ENCODE results near the gene EBF4. TPM values are rescaled to one million over a fixed set of nuclear protein-coding genes. Genes with fewer than 3 reads are reported as not detected.

The EBF4 gene
- total RNA-seq, 1 donor from 2014 or later: 17.9 TPM

DNA sequence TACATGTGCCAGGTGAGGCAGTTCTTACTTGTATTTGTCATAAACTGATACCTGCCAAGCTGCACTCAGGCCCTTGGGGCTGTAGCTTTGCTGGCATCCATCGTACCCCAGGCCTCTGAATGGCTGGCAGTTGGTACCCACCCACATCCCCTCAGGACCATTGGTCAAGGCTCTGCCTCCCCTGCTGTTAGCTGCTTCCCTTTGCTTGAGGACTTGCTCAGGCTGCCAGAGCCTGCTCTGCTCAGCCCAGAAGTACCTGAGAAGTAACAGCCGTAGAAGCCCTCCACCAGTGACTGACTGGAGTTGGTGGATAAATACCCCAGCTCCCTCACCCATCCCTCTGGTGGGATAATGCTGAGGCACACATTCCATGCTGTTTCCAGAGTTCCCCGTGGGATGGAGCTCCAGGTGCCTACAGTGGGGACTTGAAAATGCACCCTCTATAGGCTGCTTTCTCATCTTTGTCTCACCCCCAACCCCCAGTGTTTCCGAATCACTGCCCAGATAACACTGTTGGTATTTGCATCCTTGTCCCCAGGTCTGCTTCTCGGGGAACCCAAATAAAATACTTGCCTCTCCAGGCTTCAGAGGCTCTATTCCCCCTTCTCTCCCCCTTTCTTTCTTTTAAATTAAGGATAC, 7.3 kb downstream of the EBF4 start:
- Mint-ChIP-seq H3K36me3 (no peaks in the 10 kb centered on the region), H3K9me3 (no peaks in the 10 kb centered on the region), H3K4me3 (no peak overlapping the region), H3K4me1 (ENCODE audit: unreplicated experiment) (peaks cover 6% of the 10 kb centered on the region), H3K27me3 (peaks cover 59% of the 10 kb centered on the region), H3K27ac (no peak overlapping the region)
- TF ChIP-seq, protein P1, sequence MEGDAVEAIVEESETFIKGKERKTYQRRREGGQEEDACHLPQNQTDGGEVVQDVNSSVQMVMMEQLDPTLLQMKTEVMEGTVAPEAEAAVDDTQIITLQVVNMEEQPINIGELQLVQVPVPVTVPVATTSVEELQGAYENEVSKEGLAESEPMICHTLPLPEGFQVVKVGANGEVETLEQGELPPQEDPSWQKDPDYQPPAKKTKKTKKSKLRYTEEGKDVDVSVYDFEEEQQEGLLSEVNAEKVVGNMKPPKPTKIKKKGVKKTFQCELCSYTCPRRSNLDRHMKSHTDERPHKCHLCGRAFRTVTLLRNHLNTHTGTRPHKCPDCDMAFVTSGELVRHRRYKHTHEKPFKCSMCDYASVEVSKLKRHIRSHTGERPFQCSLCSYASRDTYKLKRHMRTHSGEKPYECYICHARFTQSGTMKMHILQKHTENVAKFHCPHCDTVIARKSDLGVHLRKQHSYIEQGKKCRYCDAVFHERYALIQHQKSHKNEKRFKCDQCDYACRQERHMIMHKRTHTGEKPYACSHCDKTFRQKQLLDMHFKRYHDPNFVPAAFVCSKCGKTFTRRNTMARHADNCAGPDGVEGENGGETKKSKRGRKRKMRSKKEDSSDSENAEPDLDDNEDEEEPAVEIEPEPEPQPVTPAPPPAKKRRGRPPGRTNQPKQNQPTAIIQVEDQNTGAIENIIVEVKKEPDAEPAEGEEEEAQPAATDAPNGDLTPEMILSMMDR (conservative IDR thresholded peaks at IDR 0.05): no peak
- DNase-seq (ENCODE audit: extremely low spot score, unreplicated experiment): peak; percentile 51

DNA sequence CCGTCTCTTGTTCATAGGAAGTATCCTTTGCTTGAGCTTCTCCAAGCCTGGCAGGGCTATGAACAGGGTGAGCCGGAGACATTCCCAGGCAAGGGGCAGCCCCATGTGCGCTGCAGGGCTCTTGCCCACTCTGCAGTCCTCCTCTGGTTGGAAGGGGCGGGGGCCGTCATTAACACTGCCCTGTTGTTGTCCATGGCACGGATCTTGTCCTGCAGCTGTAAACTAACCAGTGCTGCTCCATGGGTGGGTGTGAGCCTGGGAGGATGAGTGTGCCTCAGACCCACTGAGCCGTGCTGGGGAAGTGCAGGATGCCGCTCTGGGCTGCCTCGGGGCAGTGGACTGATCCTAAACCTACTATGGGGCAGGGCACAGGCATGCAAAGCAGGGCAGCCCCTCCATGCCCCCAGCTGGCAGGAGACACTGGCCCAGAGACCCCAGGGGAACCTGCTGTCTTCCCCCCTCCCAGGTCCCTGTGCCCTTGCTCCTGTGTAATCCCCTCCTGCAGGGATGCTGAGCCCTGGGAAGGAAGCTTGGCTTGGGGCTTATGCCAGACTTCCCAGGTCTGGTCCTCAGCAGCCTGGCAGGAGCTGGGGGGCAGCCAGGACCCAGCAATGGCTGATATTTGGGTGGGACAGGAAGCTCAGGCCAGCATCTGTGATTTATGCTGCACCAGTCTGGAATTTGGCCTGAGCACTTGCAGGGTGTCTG, 8.5 kb downstream of the EBF4 start:
- no peak for DNase-seq (ENCODE audit: extremely low spot score, unreplicated experiment)
- Mint-ChIP-seq H3K4me3 (no peak overlapping the region), H3K9me3 (no peaks in the 10 kb centered on the region), H3K27me3 (peaks cover 48% of the 10 kb centered on the region), H3K27ac (no peak overlapping the region), H3K36me3 (no peaks in the 10 kb centered on the region), H3K4me1 (ENCODE audit: unreplicated experiment) (no peaks in the 10 kb centered on the region)
- TF ChIP-seq, protein P1 (conservative IDR thresholded peaks at IDR 0.05): no peak

DNA sequence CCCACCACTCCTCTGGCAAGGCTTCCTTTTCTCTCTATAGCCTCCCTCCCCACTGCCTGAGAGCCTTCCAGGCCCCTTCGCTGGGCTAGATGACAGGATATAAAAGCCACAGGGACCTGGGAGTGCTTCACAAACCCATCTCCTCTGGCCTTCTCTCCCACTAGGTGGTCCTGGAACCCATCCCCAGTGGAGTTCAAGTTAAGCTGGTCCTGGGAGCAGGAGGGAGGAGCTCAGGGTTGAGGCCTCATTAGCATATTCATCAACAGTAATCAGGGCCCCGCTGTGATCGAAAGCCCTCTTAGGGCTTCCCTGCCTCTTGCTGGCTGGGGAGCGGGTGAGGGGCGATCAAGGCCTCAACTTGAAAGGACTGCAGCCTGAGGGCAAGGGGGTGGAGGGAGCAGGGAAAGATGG, 9.1 kb downstream of the EBF4 start:
- H3K9me3 Mint-ChIP-seq: no peaks in the 10 kb centered on the region
- no peak overlapping the region for H3K27ac Mint-ChIP-seq
- no peaks in the 10 kb centered on the region for H3K4me1 Mint-ChIP-seq (ENCODE audit: unreplicated experiment)
- peaks cover 45% of the 10 kb centered on the region for H3K27me3 Mint-ChIP-seq
- TF ChIP-seq, protein P1 (conservative IDR thresholded peaks at IDR 0.05): no peak
- no peak overlapping the region for H3K4me3 Mint-ChIP-seq
- no peaks in the 10 kb centered on the region for H3K36me3 Mint-ChIP-seq
- no peak for DNase-seq (ENCODE audit: extremely low spot score, unreplicated experiment)

DNA sequence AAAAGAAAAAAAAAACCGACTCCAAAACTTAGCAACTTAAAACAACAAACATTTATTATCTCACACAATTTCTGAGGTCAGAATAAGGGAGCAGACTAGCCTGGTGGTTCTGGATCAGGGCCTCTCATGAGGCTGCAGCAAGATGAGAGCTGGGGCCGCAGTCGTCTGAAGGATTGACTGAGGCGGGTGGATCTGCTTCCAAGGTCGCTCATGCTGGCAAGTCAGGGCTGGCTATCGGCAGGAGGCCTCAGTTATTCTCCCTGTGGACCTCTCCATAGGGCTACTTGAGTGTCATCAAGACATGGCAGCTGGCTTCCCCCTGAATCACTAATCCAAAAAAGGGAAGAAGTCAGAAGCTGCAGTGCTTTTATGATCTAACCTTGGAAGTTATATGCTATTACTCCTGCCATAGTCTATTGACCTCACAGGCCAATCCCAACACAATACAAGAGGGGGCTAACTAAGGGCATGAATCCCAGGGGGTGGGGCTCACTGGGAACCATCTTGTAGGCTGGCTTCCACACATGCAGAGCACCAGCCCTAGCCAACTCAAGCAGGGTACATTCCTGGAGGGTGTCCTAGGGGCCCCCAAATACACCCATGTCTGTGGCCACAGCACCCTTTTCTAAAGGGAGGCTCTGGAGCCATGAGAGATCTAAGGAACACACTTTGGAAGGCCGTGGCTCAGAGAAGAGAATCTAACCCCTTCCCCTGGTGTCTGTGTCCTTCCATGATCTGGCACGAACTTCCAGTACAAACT, 11.3 kb downstream of the EBF4 start:
- no peak overlapping the region for H3K4me3 Mint-ChIP-seq

DNA sequence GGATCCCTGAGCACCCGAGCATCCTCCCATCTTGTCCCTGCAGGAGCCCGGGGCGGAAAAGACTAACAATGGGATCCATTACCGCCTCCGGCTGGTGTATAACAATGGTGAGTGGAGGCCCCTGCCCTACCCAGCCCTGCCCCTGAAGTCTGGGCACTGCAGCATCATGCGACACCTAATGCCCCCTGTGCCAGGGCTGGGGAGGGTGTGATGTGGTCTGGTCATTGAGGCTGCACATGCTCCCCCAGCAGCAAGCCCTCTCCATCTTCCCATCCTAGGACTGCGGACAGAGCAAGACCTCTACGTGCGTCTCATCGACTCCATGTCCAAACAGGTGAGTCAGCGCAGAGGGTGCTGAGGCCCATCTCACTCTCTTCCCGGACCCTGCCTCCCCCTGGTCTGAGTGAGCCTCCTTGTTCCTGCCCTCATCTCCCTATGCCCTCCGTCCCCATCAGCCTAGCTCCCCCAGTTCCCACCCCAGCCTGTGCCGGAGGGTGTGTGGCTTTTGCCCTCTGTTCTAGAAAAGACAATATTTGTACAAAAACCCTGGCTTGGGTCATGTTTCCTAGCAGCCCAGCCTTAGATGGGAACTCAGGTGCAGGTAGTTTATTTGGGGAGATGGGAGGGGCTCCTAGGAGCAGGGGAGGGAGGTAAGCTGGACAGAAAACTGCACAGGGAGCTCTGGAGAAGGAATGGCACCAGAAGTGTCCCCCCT, 13.5 kb downstream of the EBF4 start:
- TF ChIP-seq, protein P1 (conservative IDR thresholded peaks at IDR 0.05): no peak
- no peak overlapping the region for H3K27ac Mint-ChIP-seq
- H3K27me3 Mint-ChIP-seq: peaks cover 28% of the 10 kb centered on the region
- H3K36me3 Mint-ChIP-seq: no peaks in the 10 kb centered on the region
- H3K4me1 Mint-ChIP-seq (ENCODE audit: unreplicated experiment): peaks cover 5% of the 10 kb centered on the region
- no peaks in the 10 kb centered on the region for H3K9me3 Mint-ChIP-seq
- no peak overlapping the region for H3K4me3 Mint-ChIP-seq
- no peak for DNase-seq (ENCODE audit: extremely low spot score, unreplicated experiment)

More for the DNA sequence above, 11.3 kb downstream of the EBF4 start:
- Mint-ChIP-seq H3K27me3 (peaks cover 41% of the 10 kb centered on the region), H3K4me1 (ENCODE audit: unreplicated experiment) (peaks cover 5% of the 10 kb centered on the region), H3K27ac (no peak overlapping the region), H3K9me3 (no peaks in the 10 kb centered on the region), H3K36me3 (no peaks in the 10 kb centered on the region)
- TF ChIP-seq, protein P1 (conservative IDR thresholded peaks at IDR 0.05): no peak
- no peak for DNase-seq (ENCODE audit: extremely low spot score, unreplicated experiment)
